ENCODE data around the gene RTEL1. TPM values are rescaled to one million over a fixed set of nuclear protein-coding genes. Genes with fewer than 3 reads are reported as not detected.
A peak's percentile ranks its signal among the peaks of the same experiment; 100 is the strongest.

The RTEL1 gene
- total and polyA plus RNA-seq, 7 donors, result 3.6 to 44.3 (median 22.4) TPM

- Histone ChIP-seq H3K9me3 (no peaks in the 10 kb centered on the region), H3K4me1 (peaks cover 0 to 43% (median 37%) of the 10 kb centered on the region in 4 donors), H3K27me3 (no peaks in the 10 kb centered on the region), H3K27ac (peak overlapping the region in 3 of 4 donors; percentile 56 to 69 (median 57)), H3K4me3 (no peak overlapping the region), H3K36me3 (peaks cover 0 to 35% (median 8%) of the 10 kb centered on the region in 4 donors)
- peak; percentile 64 for DNase-seq
- intact Hi-C loops (cut with DNase I), result no loop called here
- 84% methylated on average over 24 of the region's 24 CpGs for WGBS, 2 donors
- TF ChIP-seq CTCF (IDR thresholded peaks at IDR 0.05), result no peak
- TF ChIP-seq POLR2AphosphoS5 (IDR thresholded peaks at IDR 0.05), result peak in 1 of 4 donors; percentile 25
These were observed 41.5 kb downstream of the RTEL1 start for GRCh38 chr20:63699466-63700198.

GRCh38 chr20:63700199-63701050 is 42.3 kb downstream of the RTEL1 start:
- H3K9me3 ChIP-seq, result no peaks in the 10 kb centered on the region
- H3K4me1 ChIP-seq, result peaks cover 0 to 43% (median 37%) of the 10 kb centered on the region in 4 donors
- TF ChIP-seq POLR2AphosphoS5 (IDR thresholded peaks at IDR 0.05) (peak in 2 of 4 donors; percentile 2 to 26), CTCF (IDR thresholded peaks at IDR 0.05) (no peak), POLR2A (IDR thresholded peaks at IDR 0.05) (no peak), EP300 (IDR thresholded peaks at IDR 0.05) (no peak)
- H3K27ac ChIP-seq, result peak overlapping the region in 3 of 4 donors; percentile 56 to 69 (median 57)
- peak; percentile 66 for DNase-seq
- H3K27me3 ChIP-seq, result no peaks in the 10 kb centered on the region
- 92% methylated on average over 43 of the region's 43 CpGs for WGBS, 2 donors
- intact Hi-C loops (cut with DNase I), result no loop called here
- H3K36me3 ChIP-seq, result peaks cover 0 to 35% (median 4%) of the 10 kb centered on the region in 4 donors
- H3K4me3 ChIP-seq, result no peak overlapping the region

- peaks cover 0 to 41% (median 37%) of the 10 kb centered on the region in 4 donors for H3K4me1 ChIP-seq
- H3K4me3 ChIP-seq, result no peak overlapping the region
- WGBS, 2 donors, result 90 to 91% methylated on average over 5 of the region's 5 CpGs
- H3K27ac ChIP-seq, result no peak overlapping the region
- no peak for DNase-seq
- peaks cover 0 to 37% (median 6%) of the 10 kb centered on the region in 4 donors for H3K36me3 ChIP-seq
- intact Hi-C loops (cut with DNase I), result no loop called here
- TF ChIP-seq POLR2A (IDR thresholded peaks at IDR 0.05) (no peak), EP300 (IDR thresholded peaks at IDR 0.05) (no peak), CTCF (IDR thresholded peaks at IDR 0.05) (no peak), POLR2AphosphoS5 (IDR thresholded peaks at IDR 0.05) (no peak)
- no peaks in the 10 kb centered on the region for H3K27me3 ChIP-seq
- H3K9me3 ChIP-seq, result no peaks in the 10 kb centered on the region
These were observed 42.9 kb downstream of the RTEL1 start for GRCh38 chr20:63701051-63701328.

DNA sequence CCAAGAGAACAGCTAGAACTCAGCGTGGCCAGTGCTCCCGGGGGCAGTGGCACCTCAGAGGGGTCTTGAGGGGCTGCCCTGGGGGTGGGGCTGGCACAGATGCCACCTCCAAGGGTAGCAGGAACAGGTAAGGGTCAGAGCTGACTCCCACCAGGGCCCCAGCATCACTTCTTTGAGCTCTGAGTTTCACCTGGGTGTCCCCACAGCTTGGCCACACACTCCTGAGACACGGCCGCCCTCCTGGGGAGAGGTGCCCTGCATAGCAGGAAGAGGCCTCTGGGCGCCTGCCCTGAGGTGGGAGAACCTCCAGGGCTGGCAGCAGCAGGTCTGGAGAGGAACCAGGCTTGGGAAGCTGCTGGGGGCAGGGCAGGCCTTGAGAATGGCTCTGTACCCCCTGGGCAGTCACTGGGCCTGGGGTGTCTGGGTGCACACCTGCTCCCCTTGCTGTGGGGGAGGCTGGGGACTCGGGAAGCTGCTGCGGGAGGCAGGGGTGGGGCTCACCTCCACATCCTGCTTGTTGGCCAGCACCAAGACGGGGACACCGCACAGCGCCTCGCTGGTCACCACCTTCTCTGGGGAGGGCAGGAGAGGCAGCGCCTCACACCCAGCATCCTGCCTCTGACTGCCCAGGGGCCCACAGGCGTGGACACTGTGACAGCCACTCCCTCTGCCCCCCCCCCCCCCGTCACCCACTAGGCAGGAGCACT is 43.4 kb downstream of the RTEL1 start:
- Histone ChIP-seq H3K27me3 (no peaks in the 10 kb centered on the region), H3K9me3 (no peaks in the 10 kb centered on the region), H3K4me3 (no peak overlapping the region), H3K27ac (no peak overlapping the region), H3K4me1 (peaks cover 0 to 41% (median 37%) of the 10 kb centered on the region in 4 donors), H3K36me3 (peaks cover 0 to 42% (median 10%) of the 10 kb centered on the region in 4 donors)
- WGBS, 2 donors, result 80 to 85% methylated on average over 14 of the region's 14 CpGs
- DNase-seq, result peak; percentile 64
- TF ChIP-seq EP300 (IDR thresholded peaks at IDR 0.05) (no peak), CTCF (IDR thresholded peaks at IDR 0.05) (no peak), POLR2AphosphoS5 (IDR thresholded peaks at IDR 0.05) (no peak), POLR2A (IDR thresholded peaks at IDR 0.05) (no peak)
- intact Hi-C loops (cut with DNase I), result no loop called here
